PC-9 (cell line): ENCODE results near the gene OR3A3. TPM values are rescaled to one million over a fixed set of nuclear protein-coding genes. Genes with fewer than 3 reads are reported as not detected.
"Not testable (repeated sequence)": the region's sequence is repeated elsewhere in the genome, so short reads cannot be mapped to it uniquely, and the experiment has no call there.

ENCODE experiments used
- BruUV-seq: library from RNA; stranded (reverse); fragments of 400-500 nt; replicated peaks from 2 replicates; lab custom pipeline; 2021; lab: Mats Ljungman, UMichigan
- CTCF ChIA-PET: fragments of 300-600 bp; sonication (Branson Sonifier 250); formaldehyde crosslinking; loops from one replicate; lab custom pipeline; 2022; ENCODE audit warnings: antibody characterized with exemption; lab: Charles Lee
- POLR2A ChIA-PET: fragments of 300-600 bp; sonication (Branson Sonifier 250); formaldehyde crosslinking; loops from one replicate; lab custom pipeline; 2022; ENCODE audit warnings: antibody characterized with exemption; ENCODE audit not compliant: unreplicated experiment; lab: Charles Lee
- DNase-seq, 2 experiments: peaks; one replicate each; pipeline versions ENCODE4 v3.0.0 to v3.0.0-alpha.2; 2015 to 2022; ENCODE audit warnings: mixed read lengths in 1 of 2
- H2AFZ ChIP-seq: fragments of 200-600 bp; sonication (generic); 2 replicates; pipeline ENCODE4 v1.8.1; 2017; ENCODE audit warnings: antibody characterized with exemption
- H3F3A ChIP-seq: fragments of 200-600 bp; sonication (generic); 2 replicates; pipeline ENCODE4 v1.8.1; 2017; ENCODE audit warnings: antibody characterized with exemption, mild to moderate bottlenecking, low read depth; ENCODE audit not compliant: insufficient read depth
- H3K27ac ChIP-seq: fragments of 200-600 bp; sonication (generic); 2 replicates; pipeline ENCODE4 v1.6.1; 2016; ENCODE audit warnings: mixed run types
- H3K27me3 ChIP-seq: fragments of 200-600 bp; sonication (generic); 2 replicates; pipeline ENCODE4 v1.6.1; 2016; ENCODE audit warnings: low read depth, mixed run types; ENCODE audit not compliant: insufficient read depth
- H3K36me3 ChIP-seq: fragments of 200-600 bp; sonication (generic); 2 replicates; pipeline ENCODE4 v1.6.1; 2016; ENCODE audit warnings: low read depth, mixed run types
- H3K4me1 ChIP-seq: fragments of 200-600 bp; sonication (generic); replicated peaks from 2 replicates; pipeline ENCODE4 v1.6.1; 2016; ENCODE audit warnings: mixed run types; ENCODE audit not compliant: insufficient read depth
- H3K4me2 ChIP-seq: fragments of 200-600 bp; sonication (generic); 2 replicates; pipeline ENCODE4 v1.6.1; 2017; ENCODE audit warnings: mixed run types
- H3K4me3 ChIP-seq: fragments of 200-600 bp; sonication (generic); 2 replicates; pipeline ENCODE4 v1.6.1; 2016; ENCODE audit warnings: mixed run types
- H3K79me2 ChIP-seq: fragments of 200-600 bp; sonication (generic); 2 replicates; pipeline ENCODE4 v1.6.1; 2017; ENCODE audit warnings: low read depth, mixed run types
- H3K9me2 ChIP-seq: fragments of 200-600 bp; sonication (generic); 2 replicates; pipeline ENCODE4 v1.8.1; 2017; ENCODE audit warnings: mild to moderate bottlenecking; ENCODE audit not compliant: insufficient read depth
- H3K9me3 ChIP-seq: fragments of 200-600 bp; sonication (generic); 2 replicates; pipeline ENCODE4 v1.8.1; 2016; ENCODE audit warnings: low read depth; ENCODE audit not compliant: insufficient read depth
- H4K20me1 ChIP-seq: fragments of 200-600 bp; sonication (generic); 2 replicates; pipeline ENCODE4 v1.8.1; 2017; ENCODE audit not compliant: insufficient read depth
- CTCF ChIP-seq: fragments of 200-600 bp; sonication (generic); conservative IDR thresholded peaks from 2 replicates; pipeline ENCODE4 v1.6.1; 2017; ENCODE audit warnings: mixed run types, antibody characterized with exemption, mild to moderate bottlenecking, moderate library complexity
- EZH2 ChIP-seq: fragments of 200-600 bp; sonication (generic); IDR thresholded peaks from 2 replicates; pipeline ENCODE4 v1.8.0; 2017; ENCODE audit warnings: antibody characterized with exemption, low read depth
- intact Hi-C: fragments of 100-400 bp; cut with micrococcal nuclease; formaldehyde crosslinking; loops from one replicate; pipeline ENCODE4 v1.10.0; 2022; ENCODE audit not compliant: unreplicated experiment
- total RNA-seq: library from RNA; stranded (reverse); gene quantifications from 2 replicates; pipeline ENCODE4 v1.2.3, GENCODE V29; 2021

Gene OR3A3
- total RNA-seq, 1 experiment from 2014 or later = not detected

DNA sequence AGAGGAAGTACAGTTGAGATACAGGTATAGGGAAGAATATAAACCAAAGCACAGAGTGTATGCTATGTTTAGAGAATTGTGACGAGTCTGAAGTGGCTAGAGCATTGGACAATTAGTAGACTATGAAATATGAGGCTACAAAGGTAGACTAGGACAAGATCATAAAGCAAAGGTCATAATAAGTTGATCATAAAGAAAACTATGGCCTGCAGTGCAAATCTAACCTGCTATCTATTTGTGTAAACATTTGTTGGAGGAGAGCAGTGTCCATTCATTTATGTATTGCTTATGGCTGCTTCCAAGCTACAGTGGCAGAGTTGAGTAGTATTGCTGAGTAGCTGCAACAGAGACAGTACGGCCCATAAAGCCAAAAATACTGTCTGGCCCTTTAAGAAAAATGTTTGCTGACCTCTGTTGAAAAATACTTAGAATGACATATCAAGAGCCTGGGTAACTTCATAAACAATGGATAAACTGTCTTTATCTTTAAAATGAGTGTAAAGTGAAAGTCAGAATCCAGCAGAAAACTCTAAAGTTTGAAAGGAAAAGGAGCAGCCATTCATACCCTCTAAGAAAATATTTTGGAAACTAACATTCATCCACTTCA is 37.0 kb downstream of the OR3A3 start:
- no peaks in the 10 kb centered on the region for H3K4me1 ChIP-seq
- BruUV-seq = no TSS peak
- no peak for DNase-seq
- H3K4me3 ChIP-seq = no peak overlapping the region
- ChIA-PET POLR2A (no interaction called here), CTCF (no interaction called here)
- no peaks in the 10 kb centered on the region for H3K9me2 ChIP-seq
- TF ChIP-seq CTCF (no peak; the same call in 1 of the 2 replicates), EZH2 (no peak)
- H3K36me3 ChIP-seq = no peaks in the 10 kb centered on the region
- H3K27me3 ChIP-seq = peaks cover 20% of the 10 kb centered on the region; the same call in 1 of the 2 replicates
- intact Hi-C loops = no loop called here
- no peak overlapping the region for H3K27ac ChIP-seq
- no peaks in the 10 kb centered on the region for H3K9me3 ChIP-seq
- H2AFZ ChIP-seq = no peak overlapping the region
- H3K79me2 ChIP-seq = no peaks in the 10 kb centered on the region
- H3K4me2 ChIP-seq = no peak overlapping the region
- H4K20me1 ChIP-seq = no peaks in the 10 kb centered on the region; the same call in 1 of the 2 replicates
- H3F3A ChIP-seq = no peaks in the 10 kb centered on the region

- peaks cover 43% of the 10 kb centered on the region for H3K27me3 ChIP-seq
- H3K27ac ChIP-seq, H3K36me3 ChIP-seq, H3K9me2 ChIP-seq, H3K4me3 ChIP-seq, H3K79me2 ChIP-seq, H3K4me1 ChIP-seq, H3F3A ChIP-seq, H2AFZ ChIP-seq, H3K9me3 ChIP-seq, POLR2A ChIA-PET, intact Hi-C loops, H3K4me2 ChIP-seq, CTCF ChIA-PET, H4K20me1 ChIP-seq, DNase-seq, BruUV-seq: not testable (repeated sequence)
These were observed 55.2 kb downstream of the OR3A3 start for GRCh38 chr17:3466355-3466754.

DNA sequence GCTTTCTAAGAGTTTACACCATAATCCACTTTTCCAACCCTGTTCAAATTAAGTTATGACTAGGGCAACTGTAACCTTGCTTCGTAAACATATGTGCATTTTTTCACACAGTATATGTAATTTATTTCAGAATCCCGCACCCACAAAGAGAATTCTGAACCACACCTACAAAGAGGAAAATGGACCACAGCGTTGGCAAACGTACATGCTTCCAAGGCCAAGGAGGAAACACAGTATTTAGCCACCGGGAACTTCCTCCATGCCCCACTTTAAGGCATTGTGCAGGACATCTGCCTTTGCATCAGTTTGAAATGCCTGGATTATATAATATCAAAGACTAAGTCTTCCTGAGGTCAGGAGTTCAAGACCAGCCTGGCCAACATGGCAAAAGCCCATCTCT is 58.4 kb downstream of the OR3A3 start:
- CTCF ChIA-PET = no interaction called here
- DNase-seq = no peak

More for the DNA sequence above, 58.4 kb downstream of the OR3A3 start:
- Histone ChIP-seq H3K4me3 (no peak overlapping the region), H3F3A (no peaks in the 10 kb centered on the region), H4K20me1 (no peaks in the 10 kb centered on the region), H2AFZ (no peak overlapping the region), H3K9me2 (no peaks in the 10 kb centered on the region; the same call in 1 of the 2 replicates), H3K9me3 (no peaks in the 10 kb centered on the region), H3K27me3 (peaks cover 71% of the 10 kb centered on the region), H3K36me3 (no peaks in the 10 kb centered on the region), H3K4me2 (no peak overlapping the region), H3K79me2 (no peaks in the 10 kb centered on the region), H3K4me1 (no peaks in the 10 kb centered on the region), H3K27ac (no peak overlapping the region)
- POLR2A ChIA-PET = no interaction called here
- no peak for TF ChIP-seq CTCF
- TF ChIP-seq EZH2 = no peak
- BruUV-seq = no TSS peak
- intact Hi-C loops = no loop called here
